DOHH2 (cell line): Measurements from ENCODE around the gene CERS5.

ENCODE experiments used
- H3F3A ChIP-seq: fragments of 200-600 bp; sonication (generic), shearing (Covaris generic); 2 replicates; pipeline ENCODE4 v1.6.0; 2016; ENCODE audit warnings: antibody characterized with exemption, mild to moderate bottlenecking; ENCODE audit not compliant: control insufficient read depth, insufficient read depth
- H3K27ac ChIP-seq: fragments of 200-600 bp; sonication (generic); 2 replicates; pipeline ENCODE4 v1.5.1; 2014; ENCODE audit warnings: low read depth, mild to moderate bottlenecking, low read length, moderate library complexity
- H3K27me3 ChIP-seq: fragments of 200-600 bp; sonication (generic); 2 replicates; pipeline ENCODE4 v1.6.1; 2014; ENCODE audit warnings: mild to moderate bottlenecking, low read length, mixed read lengths; ENCODE audit not compliant: control insufficient read depth
- H3K36me3 ChIP-seq: fragments of 200-600 bp; sonication (generic); 2 replicates; pipeline ENCODE4 v1.6.1; 2014; ENCODE audit warnings: mild to moderate bottlenecking, low read length, moderate library complexity, mixed read lengths; ENCODE audit not compliant: control insufficient read depth
- H3K4me1 ChIP-seq: fragments of 200-600 bp; sonication (generic); 2 replicates; pipeline ENCODE4 v1.6.1; 2014; ENCODE audit warnings: mild to moderate bottlenecking, low read length, mixed read lengths; ENCODE audit not compliant: control insufficient read depth
- H3K4me2 ChIP-seq: fragments of 200-600 bp; sonication (generic); 2 replicates; pipeline ENCODE4 v1.6.0; 2014; ENCODE audit warnings: mild to moderate bottlenecking, low read length, moderate library complexity
- H3K4me3 ChIP-seq: fragments of 200-600 bp; sonication (generic); 2 replicates; pipeline ENCODE4 v1.5.1; 2014; ENCODE audit warnings: mild to moderate bottlenecking, low read length, mixed read lengths
- H3K79me2 ChIP-seq: fragments of 200-600 bp; sonication (generic); 2 replicates; pipeline ENCODE4 v1.6.1; 2014; ENCODE audit warnings: mild to moderate bottlenecking, low read length, mixed read lengths; ENCODE audit not compliant: control insufficient read depth
- H3K9me2 ChIP-seq: fragments of 200-600 bp; sonication (generic); replicated peaks from 2 replicates; pipeline ENCODE4 v1.6.1; 2014; ENCODE audit warnings: mild to moderate bottlenecking, low read length, mixed read lengths; ENCODE audit not compliant: control insufficient read depth
- H3K9me3 ChIP-seq: fragments of 200-600 bp; sonication (generic); 2 replicates; pipeline ENCODE4 v1.6.1; 2014; ENCODE audit warnings: antibody characterized with exemption, low read length, mixed read lengths; ENCODE audit not compliant: control insufficient read depth, insufficient read depth
- H4K20me1 ChIP-seq: fragments of 200-600 bp; sonication (generic); 2 replicates; pipeline ENCODE4 v1.6.0; 2014; ENCODE audit warnings: low read depth, mild to moderate bottlenecking, antibody characterized with exemption, low read length, moderate library complexity; ENCODE audit not compliant: control insufficient read depth, insufficient read depth
- CTCF ChIP-seq: fragments of 200-600 bp; sonication (generic); IDR thresholded peaks from one replicate; pipeline ENCODE4 v1.5.1; 2014; ENCODE audit warnings: antibody characterized with exemption, mild to moderate bottlenecking, low read depth, low read length; ENCODE audit not compliant: poor library complexity, severe bottlenecking
- EZH2phosphoT487 ChIP-seq: fragments of 200-600 bp; sonication (generic); IDR thresholded peaks from 2 replicates; pipeline ENCODE4 v1.6.1; 2017; ENCODE audit warnings: borderline replicate concordance, mild to moderate bottlenecking, antibody characterized with exemption, low read length, moderate library complexity, mixed read lengths

The CERS5 gene

GRCh38 chr12:50111395-50111692 lies 55.8 kb downstream of the CERS5 start:
- peak overlapping the region; percentile 97 for H3K4me2 ChIP-seq
- H3K27me3 ChIP-seq: no peaks in the 10 kb centered on the region
- no peaks in the 10 kb centered on the region for H4K20me1 ChIP-seq
- peaks cover 9% of the 10 kb centered on the region for H3K36me3 ChIP-seq
- peaks cover 31% of the 10 kb centered on the region for H3K4me1 ChIP-seq
- TF ChIP-seq EZH2phosphoT487 (no peak), CTCF (peak; percentile 100)
- peak overlapping the region; percentile 63 for H3K27ac ChIP-seq
- H3F3A ChIP-seq: peaks cover 6% of the 10 kb centered on the region; the same call in 1 of the 2 replicates
- peaks cover 42% of the 10 kb centered on the region for H3K79me2 ChIP-seq
- H3K9me2 ChIP-seq: no peaks in the 10 kb centered on the region
- no peaks in the 10 kb centered on the region for H3K9me3 ChIP-seq
- peak overlapping the region; percentile 73 for H3K4me3 ChIP-seq

- Histone ChIP-seq H3K27me3 (no peaks in the 10 kb centered on the region), H3K27ac (peak overlapping the region; percentile 63), H3K4me2 (peak overlapping the region; percentile 97), H4K20me1 (no peaks in the 10 kb centered on the region), H3K9me3 (no peaks in the 10 kb centered on the region), H3K4me1 (peaks cover 31% of the 10 kb centered on the region), H3F3A (peaks cover 6% of the 10 kb centered on the region; the same call in 1 of the 2 replicates), H3K9me2 (no peaks in the 10 kb centered on the region), H3K4me3 (peak overlapping the region; percentile 73), H3K79me2 (peaks cover 37% of the 10 kb centered on the region), H3K36me3 (peaks cover 4% of the 10 kb centered on the region)
- no peak for TF ChIP-seq CTCF
- TF ChIP-seq EZH2phosphoT487: no peak
Observed at GRCh38 chr12:50110762-50111351, 56.3 kb downstream of the CERS5 start.

- H4K20me1 ChIP-seq: no peaks in the 10 kb centered on the region
- peaks cover 6% of the 10 kb centered on the region; the same call in 1 of the 2 replicates for H3F3A ChIP-seq
- peak overlapping the region; percentile 97 for H3K4me2 ChIP-seq
- H3K27me3 ChIP-seq: no peaks in the 10 kb centered on the region
- H3K9me3 ChIP-seq: no peaks in the 10 kb centered on the region
- peak overlapping the region; percentile 73 for H3K4me3 ChIP-seq
- peak overlapping the region; percentile 63 for H3K27ac ChIP-seq
- no peaks in the 10 kb centered on the region; the same call in 1 of the 2 replicates for H3K36me3 ChIP-seq
- no peaks in the 10 kb centered on the region for H3K9me2 ChIP-seq
- TF ChIP-seq CTCF (no peak), EZH2phosphoT487 (no peak)
- H3K79me2 ChIP-seq: peaks cover 31% of the 10 kb centered on the region
- peaks cover 31% of the 10 kb centered on the region for H3K4me1 ChIP-seq
Observed at GRCh38 chr12:50110127-50110761, 56.9 kb downstream of the CERS5 start.
